GM18499 (cell line): ENCODE results near the gene ACSM2B.
"Not testable (repeated sequence)": the region's sequence is repeated elsewhere in the genome, so short reads cannot be mapped to it uniquely, and the experiment has no call there.

Source experiments
- ATAC-seq: cut with Tn5 transposase; IDR thresholded peaks from one replicate; pipeline ENCODE4 v1.9.1; 2021; ENCODE audit warnings: moderate number of reproducible peaks; ENCODE audit not compliant: insufficient read depth, unreplicated experiment

Gene ACSM2B

DNA sequence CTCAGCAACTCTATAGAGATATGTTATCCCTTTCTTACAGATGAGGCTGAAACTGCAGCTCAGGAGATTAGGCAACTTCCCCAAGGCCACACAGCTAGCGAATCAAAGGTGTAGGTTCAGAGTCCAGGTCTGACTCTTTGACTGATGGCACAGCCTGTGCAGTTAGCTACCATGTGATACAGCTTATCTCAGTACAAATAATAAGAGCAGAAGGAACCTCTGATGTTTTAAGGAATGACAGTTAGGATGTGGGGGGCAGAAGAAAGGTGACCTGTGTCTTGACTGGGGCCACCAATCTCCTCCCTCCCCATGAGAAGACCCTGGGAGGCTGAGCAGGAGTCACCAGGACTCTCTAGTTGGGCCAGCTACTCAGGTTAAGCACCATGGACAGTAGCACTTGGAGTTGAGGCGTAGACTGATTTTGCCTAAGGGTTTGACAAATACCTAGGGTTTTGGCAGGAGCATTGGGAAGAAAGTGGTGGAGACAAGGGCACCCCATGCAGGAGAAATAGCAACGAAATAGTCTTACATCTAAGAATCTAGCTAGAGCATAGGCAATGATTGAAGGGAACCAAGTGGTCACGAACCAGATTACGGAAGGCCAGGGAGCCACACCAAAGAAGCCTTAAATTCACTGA is 22.8 kb upstream of the ACSM2B start:
- no peak for ATAC-seq

DNA sequence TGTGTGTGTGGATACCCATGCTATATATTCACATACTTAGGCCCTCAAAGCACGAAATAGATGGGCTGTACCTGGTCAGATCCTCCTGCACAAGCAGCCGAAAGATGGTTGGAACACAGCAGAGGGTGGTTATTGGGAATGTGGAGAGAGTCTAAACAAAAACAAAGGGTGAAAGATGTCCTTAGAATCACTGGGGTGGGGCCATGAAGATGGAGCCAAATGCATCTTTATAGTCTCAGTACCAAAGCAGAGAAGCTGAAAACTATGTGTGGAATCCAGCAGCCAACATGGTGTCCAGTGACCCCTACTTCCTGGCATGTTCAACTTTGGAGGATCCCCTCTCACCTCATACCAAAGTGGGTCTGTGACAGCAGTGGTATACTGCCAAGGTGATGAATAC is 19.5 kb upstream of the ACSM2B start:
- ATAC-seq, result not testable (repeated sequence)

GRCh38 chr16:20595068-20595467 is 18.9 kb upstream of the ACSM2B start:
- not testable (repeated sequence) for ATAC-seq

DNA sequence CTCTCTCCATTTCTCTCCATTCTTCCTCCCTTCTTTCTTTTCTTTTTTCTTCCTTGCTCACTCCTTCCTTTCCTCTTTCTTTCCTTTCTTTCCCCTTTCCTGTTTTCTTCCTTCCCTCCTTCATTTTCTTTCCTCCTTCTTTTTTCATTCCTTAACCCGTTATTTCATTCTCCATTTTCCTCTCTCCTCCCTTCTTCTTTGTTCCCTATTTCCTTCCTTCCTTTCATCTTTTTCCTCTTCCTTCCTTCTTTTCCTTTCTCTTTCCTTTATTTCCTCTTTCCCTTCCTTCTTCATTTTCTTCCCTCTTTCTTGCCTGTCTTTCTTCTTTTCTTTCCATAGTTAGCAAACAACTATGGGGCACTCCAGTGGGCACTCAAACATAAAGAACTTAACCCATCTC is 16.6 kb upstream of the ACSM2B start:
- not testable (repeated sequence) for ATAC-seq

- not testable (repeated sequence) for ATAC-seq
Measured at GRCh38 chr16:20589486-20589885, 13.3 kb upstream of the ACSM2B start.

DNA sequence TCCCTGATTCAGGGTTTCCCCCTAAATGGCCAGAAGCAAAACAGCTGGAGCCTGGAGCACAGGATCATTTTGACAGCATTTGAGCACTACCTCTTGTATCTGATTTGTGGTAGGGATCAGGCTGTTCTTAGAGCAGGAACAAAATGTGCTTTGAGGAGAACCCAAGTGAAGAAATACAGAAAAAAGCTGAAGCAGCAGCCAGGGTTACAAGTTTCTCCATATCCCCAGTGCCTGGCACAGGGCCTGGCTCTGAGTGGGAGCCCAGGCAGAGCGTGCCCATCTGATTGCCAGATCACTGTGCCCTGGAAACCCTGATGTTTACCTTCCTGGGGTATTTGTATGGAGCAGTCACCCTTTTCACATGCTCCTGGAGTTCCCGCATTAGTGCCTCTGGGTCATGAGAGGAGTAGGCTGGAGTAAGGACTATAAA is 11.5 kb upstream of the ACSM2B start:
- not testable (repeated sequence) for ATAC-seq

DNA sequence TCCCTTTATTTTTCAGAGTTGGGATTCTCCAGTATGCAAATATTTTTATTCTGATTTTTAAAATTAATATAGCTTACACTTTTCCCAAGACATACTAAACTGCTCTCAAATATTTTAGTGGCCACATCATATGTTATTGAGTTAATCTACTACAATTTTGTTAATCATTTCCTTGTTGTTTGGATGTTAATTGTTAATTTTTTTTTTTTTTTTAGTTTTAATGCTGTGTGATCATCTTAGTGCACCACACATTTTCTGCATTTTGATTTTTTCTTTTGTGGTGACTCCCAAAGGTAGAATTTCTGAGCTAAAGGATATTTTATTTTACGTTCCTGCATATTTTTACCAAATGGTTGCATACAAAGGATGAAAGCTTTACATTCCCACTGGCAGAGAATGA is 10.5 kb upstream of the ACSM2B start:
- not testable (repeated sequence) for ATAC-seq

GRCh38 chr16:20586112-20586511 is 9.9 kb upstream of the ACSM2B start:
- not testable (repeated sequence) for ATAC-seq

GRCh38 chr16:20580487-20581259 is 4.5 kb upstream of the ACSM2B start:
- ATAC-seq, result not testable (repeated sequence)

DNA sequence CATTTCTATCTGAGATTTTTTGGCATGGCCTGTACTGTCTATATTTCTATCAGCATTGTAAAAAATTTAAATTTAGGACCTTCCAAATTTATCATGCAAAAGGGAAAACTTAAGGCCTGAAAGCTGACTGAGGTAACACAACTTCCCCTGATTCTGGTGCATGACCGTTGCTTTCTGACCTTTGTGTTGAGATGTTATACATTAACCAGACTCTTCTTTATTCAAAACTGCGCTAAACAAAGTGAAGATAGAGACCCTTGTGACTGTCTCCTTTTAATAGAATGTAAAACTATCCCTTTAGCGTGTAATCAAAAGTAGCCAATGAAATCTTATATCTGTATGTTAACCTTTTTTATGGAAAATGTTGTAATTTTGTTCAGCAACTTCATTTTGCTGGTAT is 1.9 kb upstream of the ACSM2B start:
- not testable (repeated sequence) for ATAC-seq

- ATAC-seq, result not testable (repeated sequence)
Measured at GRCh38 chr16:20569117-20569651, 7.0 kb downstream of the ACSM2B start.

GRCh38 chr16:20568404-20568803 is 7.8 kb downstream of the ACSM2B start:
- no peak for ATAC-seq

DNA sequence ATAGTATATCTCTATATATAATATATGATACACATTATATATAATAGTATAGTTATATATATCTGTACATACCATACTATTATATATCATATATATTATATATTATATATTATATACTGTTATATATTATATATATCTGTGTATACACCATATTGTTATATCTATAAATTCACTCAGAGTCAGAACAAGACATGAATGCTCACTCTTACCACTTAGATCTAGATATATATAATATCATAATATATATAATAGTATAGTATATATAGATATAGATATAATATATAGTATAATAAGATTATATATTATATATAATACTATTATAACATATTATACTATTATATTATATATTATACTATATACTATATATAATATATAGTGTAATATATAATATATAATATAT is 9.3 kb downstream of the ACSM2B start:
- ATAC-seq, result no peak

- not testable (repeated sequence) for ATAC-seq
Measured at GRCh38 chr16:20565334-20565733, 10.8 kb downstream of the ACSM2B start.

GRCh38 chr16:20564218-20564617 is 11.9 kb downstream of the ACSM2B start:
- ATAC-seq, result not testable (repeated sequence)

- ATAC-seq, result not testable (repeated sequence)
Measured at GRCh38 chr16:20555628-20556027, 20.5 kb downstream of the ACSM2B start.

DNA sequence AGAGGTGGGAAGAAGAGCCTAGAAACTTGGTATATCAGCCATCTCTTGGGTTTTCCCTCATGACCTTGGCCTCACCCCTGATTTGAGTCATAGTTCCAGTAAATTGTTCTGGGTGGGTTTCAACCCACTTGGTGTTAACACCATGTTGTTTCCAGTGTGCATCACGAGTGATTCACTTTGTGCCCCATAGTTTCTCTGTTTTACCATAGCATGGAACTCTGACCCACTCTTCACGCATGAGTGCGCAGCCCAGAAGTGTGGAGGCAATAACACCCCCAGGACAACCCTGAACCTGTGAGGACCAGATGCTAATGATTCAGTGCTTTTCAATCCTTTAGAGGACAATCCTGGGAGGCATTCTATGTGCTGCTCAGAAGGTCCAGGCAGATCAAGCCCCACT is 21.5 kb downstream of the ACSM2B start:
- not testable (repeated sequence) for ATAC-seq

- ATAC-seq, result not testable (repeated sequence)
Measured at GRCh38 chr16:20553493-20553892, 22.7 kb downstream of the ACSM2B start.

DNA sequence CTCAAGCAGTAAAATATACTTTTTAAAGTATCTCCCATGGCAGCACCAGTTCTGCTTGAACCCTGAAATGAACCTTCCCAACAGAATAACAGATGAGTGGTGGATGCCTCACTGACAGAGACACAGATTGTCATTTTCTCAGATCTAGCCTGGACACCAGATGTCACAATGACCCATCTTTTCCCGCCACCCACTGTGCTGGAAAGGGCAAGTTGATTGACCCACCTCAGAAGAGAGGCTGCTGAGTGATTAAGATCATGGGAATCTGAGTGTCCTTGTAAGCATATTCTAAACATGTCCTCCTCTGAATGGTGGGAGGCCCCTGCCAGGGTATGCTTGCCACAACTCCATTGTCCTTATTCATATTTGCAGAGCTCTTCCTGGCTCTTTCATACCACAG is 29.2 kb downstream of the ACSM2B start:
- ATAC-seq, result not testable (repeated sequence)

DNA sequence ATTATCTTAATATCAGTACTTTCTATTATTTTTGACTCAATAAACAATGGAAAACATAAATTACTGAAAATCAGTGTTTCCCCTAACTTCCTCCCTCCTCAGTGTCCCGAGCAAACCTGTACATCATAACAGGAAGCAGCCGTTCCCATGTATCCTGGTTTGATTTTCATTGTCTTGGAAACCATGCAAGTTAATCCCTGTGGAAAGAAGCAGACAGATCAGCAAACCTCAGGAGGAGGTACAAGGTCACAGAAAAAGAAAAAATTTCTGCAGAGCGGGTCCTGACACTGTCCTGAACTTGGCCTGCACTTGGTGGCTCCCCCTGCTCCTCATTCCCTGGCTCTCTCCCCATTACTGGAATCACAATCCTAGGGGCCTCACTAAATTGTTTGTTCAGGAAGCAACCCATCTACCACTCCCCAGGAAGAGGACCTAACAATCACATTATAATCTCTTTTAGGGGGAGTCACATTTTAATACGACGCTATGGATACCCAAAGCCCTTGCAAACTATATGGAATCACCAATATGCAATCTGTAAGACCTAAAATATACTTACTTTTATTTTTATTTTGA is 29.8 kb downstream of the ACSM2B start:
- ATAC-seq, result not testable (repeated sequence)
